Heart left ventricle (tissue), 16 donors: ENCODE measurements around the gene NECAB2. TPM values are rescaled to one million over a fixed set of nuclear protein-coding genes. Genes with fewer than 3 reads are reported as not detected.

Source experiments
- ATAC-seq, 4 donors: fragments of 200-7000 bp; cut with Tn5 transposase; one replicate each; pipeline ENCODE4 v1.9.1; 2020 to 2022; ENCODE audit warnings: moderate library complexity in 4 of 4, mild to moderate bottlenecking in 3 of 4, moderate number of reproducible peaks in 1 of 4
- DNase-seq, 5 donors: peaks; one replicate each; pipeline ENCODE4 v3.0.0-alpha.2; 2020
- H3K27ac ChIP-seq, 12 donors: fragments of 200-600 bp; sonication (generic) in 4 of 12; one replicate each; pipeline versions ENCODE4 v1.5.0 to v1.8.0; 2016 to 2022; ENCODE audit warnings: mild to moderate bottlenecking in 2 of 12
- H3K27me3 ChIP-seq, 9 donors: fragments of 200-600 bp; sonication (generic) in 2 of 9; one replicate each; pipeline versions ENCODE4 v1.5.1 to v1.8.0; 2016 to 2022; ENCODE audit warnings: mild to moderate bottlenecking in 3 of 9
- H3K36me3 ChIP-seq, 9 donors: fragments of 200-600 bp; sonication (generic) in 2 of 9; one replicate each; pipeline versions ENCODE4 v1.5.0 to v1.8.0; 2018 to 2022; ENCODE audit warnings: mild to moderate bottlenecking in 2 of 9
- H3K4me1 ChIP-seq, 12 donors: fragments of 200-600 bp; sonication (generic) in 4 of 12; one replicate each; pipeline versions ENCODE4 v1.5.0 to v1.8.0; 2016 to 2022; ENCODE audit warnings: mild to moderate bottlenecking in 3 of 12
- H3K4me3 ChIP-seq, 12 donors: fragments of 200-600 bp; sonication (generic) in 4 of 12; one replicate each; pipeline versions ENCODE4 v1.5.0 to v1.8.0; 2017 to 2022; ENCODE audit warnings: mild to moderate bottlenecking in 9 of 12, moderate library complexity in 4 of 12
- H3K9me3 ChIP-seq, 12 donors: fragments of 200-600 bp; sonication (generic) in 4 of 12; one replicate each; pipeline versions ENCODE4 v1.5.0 to v1.8.0; 2016 to 2022; ENCODE audit warnings: mild to moderate bottlenecking in 1 of 12
- POLR2A ChIP-seq, 2 donors: fragments of 450-650 bp; IDR thresholded peaks; one replicate each; pipeline ENCODE4 v1.6.1; 2017; ENCODE audit warnings: antibody characterized with exemption in 2 of 2, mild to moderate bottlenecking in 2 of 2, moderate library complexity in 2 of 2
- WGBS, 4 donors: extraction: QIAGEN DNeasy Blood & Tissue Kit in 2 of 4; methylation state at CpG; one replicate each; pipeline versions ENCODE4 v1.1.5 to v1.1.7; 2013 to 2018; 5-methylcytosine and 5-hydroxymethylcytosine counted together
- intact Hi-C, 10 donors: fragments of 100-400 bp; cut with DNase I; formaldehyde crosslinking; loops; one replicate each; pipeline versions ENCODE4 v1.11.1 to v1.14.2; 2022
- polyA plus RNA-seq, 2 donors: library from polyadenylated mRNA; stranded (reverse); fragments of 200-250 nt; gene quantifications; one replicate each; pipeline ENCODE4 v1.2.3, GENCODE V29; 2013
- total RNA-seq, 9 donors: library from RNA; depleted of rRNA in 2 of 9; stranded (reverse); fragments of >200 nt in 2 of 9; fragmentation: NEBNext Ultra II Directional in 3 of 9; extraction: Animal tissue kit (Norgen Biotek cat#: 25700) in 3 of 9; gene quantifications; one replicate each; pipeline versions ENCODE4 v1.1.0 to v1.2.4, GENCODE V29; 2016 to 2023
- TF ChIP-seq, protein P1 (sequence below), 12 donors: fragments of 200-600 bp; sonication (generic) in 4 of 12; IDR thresholded peaks; one replicate each; pipeline versions ENCODE4 v1.5.0 to v1.8.0; 2018 to 2022; ENCODE audit warnings: antibody characterized with exemption in 12 of 12, mild to moderate bottlenecking in 5 of 12
- donor health status: ischemic (EF 13 %, LVEDD 7.1; RV severe dilation, severe dysfunction).
- donor health status: healthy with polysubstance abuse.
- donor health status: DM: no; HTN: yes; CAD: no.
- donor health status: DM: no; HTN: no; CAD: no.
- donor health status: ischemic (EF 25% LVEDD 6.9; RV normal size, moderate dysfunction).
- donor health status: ischemic (EF 25% LVEDD 5.7; RV mildly dilated, moderate dysfunction).
- donor health status: healthy.
- donor health status: DM: yes; HTN: yes; CAD: no.
- donor health status: ischemic (EF 35%, LVEDD 5.7; RV mildly dilated, moderate dysfunction).
- donor health status: nonischemic (EF 11% LVEDD 7.7; RV severe dilation, severe dysfunction).
- donor health status: DM: yes; HTN: yes; CAD: no.
- donor health status: PGD.
- donor health status: ischemic (EF 29% LVEDD 5.4; RV normal size, mild dysfunction).
- donor health status: nonischemic (EF 23%, LVEDD 6.1; RV moderate dilation, normal function).

Gene NECAB2
- total and polyA plus RNA-seq, 11 donors, result 0.24 to 2.1 (median 0.88) TPM; not detected in 2

DNA sequence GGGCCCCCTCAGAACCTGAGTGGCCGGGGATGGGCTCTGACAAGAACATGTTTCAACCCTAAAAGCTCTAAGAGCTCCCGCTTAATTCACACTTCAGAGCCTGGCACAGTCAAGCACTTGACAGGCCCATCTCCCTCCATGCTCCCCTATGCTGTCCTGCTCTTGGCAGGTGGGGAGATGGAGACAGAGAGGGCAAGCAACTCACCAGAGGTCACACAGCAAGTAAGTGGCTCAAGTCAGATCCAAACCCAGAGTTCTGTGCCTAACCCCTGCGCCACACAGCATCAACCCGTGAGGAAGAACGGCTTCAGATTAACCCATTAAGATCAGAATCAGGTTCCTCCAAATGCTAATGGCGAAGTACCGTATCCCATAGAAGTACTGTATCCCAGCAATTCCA is 36.4 kb downstream of the NECAB2 start:
- intact Hi-C loops, result no loop called here
- Histone ChIP-seq H3K27me3 (peaks cover 0 to 7% (median 0%) of the 10 kb centered on the region in 9 donors), H3K4me1 (no peaks in the 10 kb centered on the region), H3K27ac (no peak overlapping the region), H3K9me3 (no peaks in the 10 kb centered on the region), H3K36me3 (no peaks in the 10 kb centered on the region), H3K4me3 (no peak overlapping the region)
- ATAC-seq, result no peak
- no peak for DNase-seq
- no peak for TF ChIP-seq POLR2A (IDR thresholded peaks at IDR 0.05)
- TF ChIP-seq, protein P1, sequence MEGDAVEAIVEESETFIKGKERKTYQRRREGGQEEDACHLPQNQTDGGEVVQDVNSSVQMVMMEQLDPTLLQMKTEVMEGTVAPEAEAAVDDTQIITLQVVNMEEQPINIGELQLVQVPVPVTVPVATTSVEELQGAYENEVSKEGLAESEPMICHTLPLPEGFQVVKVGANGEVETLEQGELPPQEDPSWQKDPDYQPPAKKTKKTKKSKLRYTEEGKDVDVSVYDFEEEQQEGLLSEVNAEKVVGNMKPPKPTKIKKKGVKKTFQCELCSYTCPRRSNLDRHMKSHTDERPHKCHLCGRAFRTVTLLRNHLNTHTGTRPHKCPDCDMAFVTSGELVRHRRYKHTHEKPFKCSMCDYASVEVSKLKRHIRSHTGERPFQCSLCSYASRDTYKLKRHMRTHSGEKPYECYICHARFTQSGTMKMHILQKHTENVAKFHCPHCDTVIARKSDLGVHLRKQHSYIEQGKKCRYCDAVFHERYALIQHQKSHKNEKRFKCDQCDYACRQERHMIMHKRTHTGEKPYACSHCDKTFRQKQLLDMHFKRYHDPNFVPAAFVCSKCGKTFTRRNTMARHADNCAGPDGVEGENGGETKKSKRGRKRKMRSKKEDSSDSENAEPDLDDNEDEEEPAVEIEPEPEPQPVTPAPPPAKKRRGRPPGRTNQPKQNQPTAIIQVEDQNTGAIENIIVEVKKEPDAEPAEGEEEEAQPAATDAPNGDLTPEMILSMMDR (IDR thresholded peaks at IDR 0.05), result no peak
- WGBS, 4 donors, result 77 to 85% (median 82%) methylated on average over 7 of the region's 7 CpGs

- intact Hi-C loops, result loop anchor here in 1 of 10 donors (5.0 kb wide), 1 partner anchor 42 kb away; no protein-coding TSS in a partner anchor
- ATAC-seq (no peak), DNase-seq (peak in 1 of 5 donors; percentile 20)
- H3K27ac ChIP-seq, result no peak overlapping the region
- H3K4me1 ChIP-seq, result no peaks in the 10 kb centered on the region
- H3K4me3 ChIP-seq, result no peak overlapping the region
- TF ChIP-seq, protein P1 (IDR thresholded peaks at IDR 0.05), result no peak
- TF ChIP-seq POLR2A (IDR thresholded peaks at IDR 0.05), result no peak
- peaks cover 0 to 7% (median 0%) of the 10 kb centered on the region in 9 donors for H3K27me3 ChIP-seq
- H3K9me3 ChIP-seq, result no peaks in the 10 kb centered on the region
- 70 to 80% (median 76%) methylated on average over 4 to 5 of the region's 5 CpGs for WGBS, 4 donors
- H3K36me3 ChIP-seq, result no peaks in the 10 kb centered on the region
Observed at GRCh38 chr16:84005391-84005790, 37.3 kb downstream of the NECAB2 start.

DNA sequence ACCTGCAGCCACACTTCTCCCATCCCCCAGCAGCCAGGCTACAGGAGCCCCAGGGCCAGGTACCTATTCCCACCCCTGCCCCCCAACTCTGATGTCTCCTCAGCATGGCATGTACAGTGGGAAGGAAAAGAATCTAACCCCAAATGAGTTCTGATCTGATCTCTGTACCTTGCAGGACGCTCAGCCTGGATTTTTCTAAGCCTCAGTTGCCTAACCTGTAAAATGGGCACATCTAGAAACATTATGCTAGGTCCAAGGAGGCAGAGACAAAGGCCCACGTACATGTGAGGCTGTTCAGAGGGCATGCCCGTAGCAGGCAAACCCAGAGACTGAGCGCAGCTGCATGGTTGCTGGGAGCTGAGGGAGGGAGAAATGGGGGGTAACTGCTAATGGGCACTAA is 39.5 kb downstream of the NECAB2 start:
- no peak overlapping the region for H3K27ac ChIP-seq
- DNase-seq (peak in 1 of 5 donors; percentile 11), ATAC-seq (no peak)
- peaks cover 0 to 7% (median 0%) of the 10 kb centered on the region in 9 donors for H3K27me3 ChIP-seq
- no peaks in the 10 kb centered on the region for H3K9me3 ChIP-seq
- no peaks in the 10 kb centered on the region for H3K36me3 ChIP-seq
- 79 to 86% (median 81%) methylated on average over 4 of the region's 4 CpGs for WGBS, 4 donors
- H3K4me3 ChIP-seq, result no peak overlapping the region
- intact Hi-C loops, result loop anchor here in 1 of 10 donors (5.0 kb wide), 1 partner anchor 40 kb away; no protein-coding TSS in a partner anchor
- no peaks in the 10 kb centered on the region for H3K4me1 ChIP-seq
- no peak for TF ChIP-seq POLR2A (IDR thresholded peaks at IDR 0.05)
- TF ChIP-seq, protein P1 (IDR thresholded peaks at IDR 0.05), result no peak

- Histone ChIP-seq H3K27me3 (peaks cover 0 to 7% (median 0%) of the 10 kb centered on the region in 9 donors), H3K36me3 (no peaks in the 10 kb centered on the region), H3K4me1 (no peaks in the 10 kb centered on the region), H3K4me3 (no peak overlapping the region), H3K9me3 (no peaks in the 10 kb centered on the region), H3K27ac (no peak overlapping the region)
- WGBS, 4 donors, result 36 to 59% (median 45%) methylated on average over 8 of the region's 8 CpGs
- peak; percentile 54 to 79 (median 62) for ATAC-seq
- peak in 4 of 5 donors; percentile 24 to 57 (median 49) for DNase-seq
- intact Hi-C loops, result loop anchor here in 1 of 10 donors (5.0 kb wide), 1 partner anchor 39 kb away; no protein-coding TSS in a partner anchor
- TF ChIP-seq POLR2A (IDR thresholded peaks at IDR 0.05), result no peak
- TF ChIP-seq, protein P1 (IDR thresholded peaks at IDR 0.05), result no peak
Observed at GRCh38 chr16:84007965-84008364, 39.9 kb downstream of the NECAB2 start.
